Rectal smooth muscle tissue (tissue), 1 donor: ENCODE results near the gene MUC20.
"Not testable (repeated sequence)": the region's sequence is repeated elsewhere in the genome, so short reads cannot be mapped to it uniquely, and the experiment has no call there.

ENCODE experiments used
- H3K27ac ChIP-seq: one replicate; pipeline ENCODE4 v1.7.0; 2013; ENCODE audit warnings: low read depth, low read length, inconsistent platforms
- H3K27me3 ChIP-seq: one replicate; pipeline ENCODE4 v1.7.0; 2013; ENCODE audit warnings: low read length; ENCODE audit not compliant: control insufficient read depth, insufficient read depth
- H3K36me3 ChIP-seq: one replicate; pipeline ENCODE4 v1.7.0; 2013; ENCODE audit warnings: low read length; ENCODE audit not compliant: control insufficient read depth, insufficient read depth
- H3K4me1 ChIP-seq: one replicate; pipeline ENCODE4 v1.7.0; 2013; ENCODE audit warnings: low read length; ENCODE audit not compliant: control insufficient read depth, insufficient read depth
- H3K4me3 ChIP-seq: one replicate; pipeline ENCODE4 v1.7.0; 2013; ENCODE audit warnings: low read length
- H3K9ac ChIP-seq: one replicate; pipeline ENCODE4 v1.7.0; 2013; ENCODE audit warnings: low read length

Gene MUC20

DNA sequence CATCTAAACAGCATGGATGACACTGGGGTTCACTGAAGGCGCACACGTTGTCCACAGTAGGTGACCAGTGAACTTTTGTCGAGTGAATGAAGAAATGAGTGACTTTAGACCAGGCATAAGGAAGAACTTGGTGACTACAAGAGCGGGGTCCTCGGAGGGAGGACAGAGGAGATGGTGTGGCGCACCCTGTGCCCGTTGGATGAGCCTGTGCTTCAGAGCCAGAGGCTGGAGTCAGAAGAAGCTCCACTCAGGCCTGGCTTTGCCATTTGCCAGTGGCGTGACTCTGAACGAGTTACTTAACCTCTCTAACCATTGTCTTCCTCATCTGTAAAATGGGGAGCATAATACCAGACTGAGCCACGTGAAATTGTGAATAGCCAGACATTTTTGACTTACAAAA is 48.8 kb downstream of the MUC20 start:
- no peak overlapping the region for H3K9ac ChIP-seq
- peaks cover 3% of the 10 kb centered on the region for H3K36me3 ChIP-seq
- H3K27me3 ChIP-seq = no peaks in the 10 kb centered on the region
- no peak overlapping the region for H3K4me3 ChIP-seq
- H3K27ac ChIP-seq = no peak overlapping the region
- H3K4me1 ChIP-seq = no peaks in the 10 kb centered on the region

DNA sequence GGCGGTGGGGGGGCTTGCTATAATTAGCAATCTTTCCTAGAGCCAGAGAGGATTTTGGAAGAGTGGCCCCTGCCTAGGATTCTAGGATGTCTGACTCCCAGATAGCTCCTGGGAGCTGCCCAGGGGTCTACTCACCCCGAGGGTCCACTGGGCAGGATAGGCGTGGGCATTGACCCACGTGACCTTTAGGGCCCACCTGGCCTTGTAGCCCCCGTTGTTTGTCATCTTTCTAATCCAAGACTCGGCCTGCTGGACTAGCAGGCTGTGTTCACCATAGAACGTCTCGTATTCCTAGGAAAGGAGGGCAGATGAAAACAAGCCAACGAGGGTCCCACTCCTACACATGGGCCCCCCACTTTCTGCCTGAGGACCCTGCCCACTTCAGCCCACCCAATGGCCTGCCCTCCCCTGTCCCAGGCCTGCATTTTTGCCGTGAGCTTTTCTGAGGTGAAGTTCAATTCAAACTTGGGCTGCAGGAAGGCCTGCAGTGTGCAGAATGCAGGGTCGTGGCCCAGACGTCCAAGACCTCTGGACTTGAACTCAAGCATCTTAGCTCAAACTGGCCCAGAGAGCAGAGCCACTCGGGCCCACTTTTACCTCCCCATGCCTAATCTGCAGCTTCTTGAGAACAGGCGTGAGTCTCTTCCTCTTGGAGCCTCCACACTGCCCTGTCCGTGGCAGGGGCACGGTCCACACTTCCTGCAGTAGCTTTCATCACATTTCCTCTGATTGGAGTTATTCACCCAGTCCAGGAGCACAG is 49.5 kb downstream of the MUC20 start:
- Histone ChIP-seq H3K4me3 (no peak overlapping the region), H3K27ac (no peak overlapping the region), H3K27me3 (no peaks in the 10 kb centered on the region), H3K4me1 (no peaks in the 10 kb centered on the region), H3K9ac (no peak overlapping the region), H3K36me3 (peaks cover 3% of the 10 kb centered on the region)

DNA sequence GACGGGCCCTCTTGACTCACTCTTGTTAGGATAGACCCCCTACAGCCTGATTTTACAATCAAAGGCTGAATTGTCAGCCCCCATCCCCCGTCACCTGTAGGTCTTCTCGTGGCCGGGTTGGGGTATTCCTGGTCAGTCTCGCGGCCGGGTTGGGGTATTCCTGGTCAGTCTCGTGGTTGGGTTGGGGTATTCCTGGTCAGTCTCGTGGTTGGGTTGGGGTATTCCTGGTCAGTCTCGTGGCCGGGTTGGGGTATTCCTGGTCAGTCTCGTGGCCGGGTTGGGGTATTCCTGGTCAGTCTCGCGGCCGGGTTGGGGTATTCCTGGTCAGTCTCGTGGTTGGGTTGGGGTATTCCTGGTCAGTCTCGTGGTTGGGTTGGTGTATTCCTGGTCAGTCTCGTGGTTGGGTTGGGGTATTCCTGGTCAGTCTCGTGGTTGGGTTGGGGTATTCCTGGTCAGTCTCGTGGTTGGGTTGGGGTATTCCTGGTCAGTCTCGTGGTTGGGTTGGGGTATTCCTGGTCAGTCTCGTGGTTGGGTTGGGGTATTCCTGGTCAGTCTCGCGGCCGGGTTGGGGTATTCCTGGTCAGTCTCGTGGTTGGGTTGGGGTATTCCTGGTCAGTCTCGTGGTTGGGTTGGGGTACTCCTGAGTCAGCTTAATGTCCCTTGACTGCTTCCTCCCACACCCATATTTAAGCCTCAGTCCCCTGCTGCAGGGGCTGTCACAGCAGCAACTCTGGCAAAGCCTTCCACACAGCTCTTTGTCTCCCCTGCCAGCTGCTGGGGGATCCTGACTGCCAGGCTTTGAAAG is 50.3 kb downstream of the MUC20 start:
- not testable (repeated sequence) for H3K27me3 ChIP-seq, H3K4me1 ChIP-seq, H3K36me3 ChIP-seq, H3K27ac ChIP-seq, H3K4me3 ChIP-seq, H3K9ac ChIP-seq

DNA sequence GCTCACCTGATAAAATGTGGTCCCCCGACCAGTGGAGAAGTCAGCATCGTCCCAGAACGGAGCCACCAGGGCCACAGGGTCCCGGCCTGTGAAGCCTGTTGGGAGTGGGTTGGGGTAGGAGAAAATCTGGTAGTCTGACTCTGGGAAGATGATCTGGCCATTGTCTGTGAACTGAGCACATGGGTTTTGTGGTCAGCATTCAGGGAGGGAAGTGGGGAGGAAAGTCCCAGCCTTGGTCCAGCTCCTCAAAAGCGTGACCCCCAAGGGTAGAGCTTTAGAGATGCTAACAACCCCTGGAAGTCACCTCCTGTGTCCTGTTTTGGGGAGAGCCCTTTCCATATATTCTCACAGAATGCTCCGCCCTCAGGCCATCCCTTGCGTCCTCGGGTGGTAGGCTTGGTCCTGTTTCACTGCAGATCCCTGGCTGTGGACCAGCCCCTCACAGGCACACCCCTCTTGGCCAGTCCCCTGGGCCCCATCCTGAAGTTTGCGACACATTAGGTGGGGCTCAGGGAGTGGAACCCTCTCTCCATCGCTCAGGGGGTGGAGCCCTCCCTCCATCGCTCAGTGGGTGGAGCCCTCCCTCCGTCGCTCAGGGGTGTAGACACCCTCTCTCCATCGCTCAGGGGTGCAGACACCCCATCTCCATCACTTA is 51.0 kb downstream of the MUC20 start:
- no peak overlapping the region for H3K4me3 ChIP-seq
- H3K9ac ChIP-seq = no peak overlapping the region
- H3K4me1 ChIP-seq = no peaks in the 10 kb centered on the region

DNA sequence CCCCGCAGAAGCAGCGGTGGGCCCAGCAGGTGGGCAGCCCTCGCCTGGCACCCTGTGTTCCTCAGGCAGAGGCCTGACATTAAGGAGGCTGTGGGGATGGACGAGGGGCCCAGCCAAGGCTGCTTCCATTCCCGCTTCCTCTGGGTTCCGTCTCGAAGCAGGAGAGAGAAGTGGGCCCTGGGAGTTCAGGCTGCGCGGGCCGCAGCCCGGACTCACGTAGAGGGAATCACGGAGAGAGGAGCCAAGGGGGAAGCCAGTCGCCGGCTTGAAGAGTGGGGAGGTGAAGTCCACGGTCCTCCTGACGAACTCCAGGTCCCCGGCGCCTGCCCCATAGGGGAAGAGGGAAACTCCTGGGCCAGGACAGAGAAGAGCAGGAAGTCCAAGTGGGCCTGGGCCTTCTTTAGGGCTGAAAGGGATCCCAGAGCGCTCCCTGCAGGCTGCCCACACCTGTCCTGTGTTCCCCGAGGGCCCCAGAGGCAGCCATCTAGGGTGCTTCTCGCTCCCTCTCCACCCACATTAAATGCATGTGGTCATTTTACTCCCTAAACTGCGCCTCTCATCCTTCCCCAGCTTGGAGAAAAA is 53.3 kb downstream of the MUC20 start:
- H3K9ac ChIP-seq = no peak overlapping the region
- H3K4me3 ChIP-seq = no peak overlapping the region
- no peak overlapping the region for H3K27ac ChIP-seq
- no peaks in the 10 kb centered on the region for H3K4me1 ChIP-seq
- H3K27me3 ChIP-seq = no peaks in the 10 kb centered on the region
- H3K36me3 ChIP-seq = peaks cover 7% of the 10 kb centered on the region

More for the DNA sequence above, 51.0 kb downstream of the MUC20 start:
- no peaks in the 10 kb centered on the region for H3K27me3 ChIP-seq
- H3K36me3 ChIP-seq = peaks cover 3% of the 10 kb centered on the region
- no peak overlapping the region for H3K27ac ChIP-seq

DNA sequence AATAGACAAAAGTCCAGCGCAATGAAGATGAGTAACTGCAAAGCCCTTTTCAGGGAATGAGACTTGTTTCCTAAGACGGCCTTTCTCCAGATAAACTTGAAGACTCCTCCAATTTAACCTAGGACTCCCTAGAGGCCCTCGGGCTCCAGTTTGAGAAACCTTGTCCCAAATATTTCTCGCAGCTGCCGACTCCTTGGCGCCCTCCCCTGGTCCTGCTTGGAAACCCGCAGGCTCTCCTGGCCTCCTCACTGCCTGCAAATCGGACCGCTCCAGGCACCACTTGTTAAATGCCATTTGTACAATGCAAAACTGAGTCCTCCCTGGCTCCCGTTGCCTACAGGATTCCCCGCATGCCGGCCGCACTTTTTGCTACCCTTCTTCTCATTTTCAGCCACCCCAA is 54.1 kb downstream of the MUC20 start:
- Histone ChIP-seq H3K4me3 (no peak overlapping the region), H3K4me1 (no peaks in the 10 kb centered on the region)

DNA sequence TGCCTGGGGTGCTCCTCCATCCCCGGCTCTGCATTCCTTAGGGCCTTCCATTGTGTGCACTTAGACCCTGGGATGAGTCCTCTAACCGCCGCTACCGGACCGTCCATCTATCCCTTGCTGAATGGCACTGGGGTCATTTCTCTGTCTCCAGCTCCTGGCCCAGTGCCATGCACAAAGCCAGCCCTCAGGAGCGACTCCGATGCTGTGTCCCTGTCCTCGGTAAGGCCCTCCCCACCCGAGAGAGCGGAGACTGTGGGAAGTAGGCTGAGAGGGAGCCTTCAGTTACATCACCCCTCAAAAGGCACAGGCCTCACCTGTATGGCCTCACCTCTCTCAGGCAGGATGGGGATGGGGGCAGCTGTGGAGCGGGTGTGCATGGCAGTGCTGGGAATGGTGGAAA is 57.2 kb downstream of the MUC20 start:
- Histone ChIP-seq H3K4me1 (no peaks in the 10 kb centered on the region), H3K36me3 (peaks cover 7% of the 10 kb centered on the region), H3K27ac (no peak overlapping the region), H3K4me3 (no peak overlapping the region), H3K27me3 (no peaks in the 10 kb centered on the region), H3K9ac (no peak overlapping the region)

More for the DNA sequence above, 54.1 kb downstream of the MUC20 start:
- H3K27ac ChIP-seq = no peak overlapping the region
- H3K9ac ChIP-seq = no peak overlapping the region
- H3K27me3 ChIP-seq = no peaks in the 10 kb centered on the region
- peaks cover 7% of the 10 kb centered on the region for H3K36me3 ChIP-seq

DNA sequence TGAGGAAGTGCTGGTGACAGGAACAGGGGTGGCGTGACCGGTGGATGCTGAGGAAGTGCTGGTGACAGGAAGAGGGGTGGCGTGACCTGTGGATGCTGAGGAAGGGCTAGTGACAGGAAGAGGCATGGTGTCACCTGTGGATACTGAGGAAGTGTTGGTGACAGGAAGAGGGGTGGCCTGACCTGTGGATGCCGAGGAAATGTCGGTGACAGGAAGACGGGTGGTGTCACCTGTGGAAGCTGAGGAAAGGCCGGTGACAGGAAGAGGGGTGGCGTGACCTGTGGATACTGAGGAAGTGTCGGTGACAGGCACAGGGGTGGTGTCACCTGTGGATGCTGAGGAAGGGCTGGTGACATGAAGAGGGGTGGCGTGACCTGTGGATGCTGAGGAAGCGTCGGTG is 60.5 kb downstream of the MUC20 start:
- not testable (repeated sequence) for H3K27me3 ChIP-seq, H3K27ac ChIP-seq, H3K36me3 ChIP-seq, H3K9ac ChIP-seq, H3K4me1 ChIP-seq, H3K4me3 ChIP-seq
